ENCODE results near the gene PRR7.
"Not testable (repeated sequence)": the region's sequence is repeated elsewhere in the genome, so short reads cannot be mapped to it uniquely, and the experiment has no call there.

The PRR7 gene

GRCh38 chr5:177412603-177413233 is 33.9 kb upstream of the PRR7 start:
- DNase-seq = peak in 1 of 2 experiments; percentile 32
- no peak for TF ChIP-seq POLR2A (IDR thresholded peaks at IDR 0.05; ENCODE audit: low read length)
- TF ChIP-seq GATA1 (IDR thresholded peaks at IDR 0.05; ENCODE audit: low read depth, low read length) = no peak

- no peak for TF ChIP-seq POLR2A (IDR thresholded peaks at IDR 0.05; ENCODE audit: low read length)
- no peak for TF ChIP-seq GATA1 (IDR thresholded peaks at IDR 0.05; ENCODE audit: low read depth, low read length)
- DNase-seq = no peak
Observed at GRCh38 chr5:177414481-177414880, 32.1 kb upstream of the PRR7 start.

- not testable (repeated sequence) for DNase-seq
Observed at GRCh38 chr5:177417081-177417480, 29.5 kb upstream of the PRR7 start.

- TF ChIP-seq GATA1 (IDR thresholded peaks at IDR 0.05; ENCODE audit: low read depth, low read length) = no peak
- TF ChIP-seq POLR2A (IDR thresholded peaks at IDR 0.05; ENCODE audit: low read length) = no peak
- no peak for DNase-seq
Observed at GRCh38 chr5:177419046-177419445, 27.6 kb upstream of the PRR7 start.

GRCh38 chr5:177420472-177420871 is 26.1 kb upstream of the PRR7 start:
- not testable (repeated sequence) for DNase-seq

- TF ChIP-seq POLR2A (IDR thresholded peaks at IDR 0.05; ENCODE audit: low read length) (no peak), GATA1 (IDR thresholded peaks at IDR 0.05; ENCODE audit: low read depth, low read length) (no peak)
Observed at GRCh38 chr5:177421062-177421798, 25.4 kb upstream of the PRR7 start.

GRCh38 chr5:177423671-177424070 is 22.9 kb upstream of the PRR7 start:
- no peak for TF ChIP-seq POLR2A (IDR thresholded peaks at IDR 0.05; ENCODE audit: low read length)
- no peak for TF ChIP-seq GATA1 (IDR thresholded peaks at IDR 0.05; ENCODE audit: low read depth, low read length)
- no peak for DNase-seq

More at GRCh38 chr5:177421062-177421798, 25.4 kb upstream of the PRR7 start:
- no peak for DNase-seq

- DNase-seq = no peak
- no peak for TF ChIP-seq POLR2A (IDR thresholded peaks at IDR 0.05; ENCODE audit: low read length)
- TF ChIP-seq GATA1 (IDR thresholded peaks at IDR 0.05; ENCODE audit: low read depth, low read length) = no peak
Observed at GRCh38 chr5:177425196-177425800, 21.3 kb upstream of the PRR7 start.

GRCh38 chr5:177425801-177426565 is 20.6 kb upstream of the PRR7 start:
- peak; percentile 100 for DNase-seq
- TF ChIP-seq POLR2A (IDR thresholded peaks at IDR 0.05; ENCODE audit: low read length) = peak; percentile 84
- no peak for TF ChIP-seq GATA1 (IDR thresholded peaks at IDR 0.05; ENCODE audit: low read depth, low read length)

GRCh38 chr5:177426566-177427210 is 19.9 kb upstream of the PRR7 start, which contains the start of gene GRK6:
TSS of gene GRK6 (plus strand) at chr5:177426676. CDS start at chr5:177426846, 170 bp downstream.
- peak; percentile 72 to 79 for DNase-seq
- no peak for TF ChIP-seq POLR2A (IDR thresholded peaks at IDR 0.05; ENCODE audit: low read length)
- TF ChIP-seq GATA1 (IDR thresholded peaks at IDR 0.05; ENCODE audit: low read depth, low read length) = no peak

GRCh38 chr5:177427211-177427822 is 19.3 kb upstream of the PRR7 start:
- peak; percentile 82 to 85 for DNase-seq
- TF ChIP-seq POLR2A (IDR thresholded peaks at IDR 0.05; ENCODE audit: low read length) (peak; percentile 51), GATA1 (IDR thresholded peaks at IDR 0.05; ENCODE audit: low read depth, low read length) (no peak)

GRCh38 chr5:177427919-177428573 is 18.6 kb upstream of the PRR7 start:
- peak; percentile 64 for TF ChIP-seq POLR2A (IDR thresholded peaks at IDR 0.05; ENCODE audit: low read length)
- TF ChIP-seq GATA1 (IDR thresholded peaks at IDR 0.05; ENCODE audit: low read depth, low read length) = no peak
- peak; percentile 90 to 91 for DNase-seq

Measured in erythroblast (primary cell).